NT2/D1 (cell line): ENCODE data around the gene RFX3.

Experiments used
- DNase-seq: peaks from one replicate; pipeline ENCODE4 v3.0.0-alpha.2; 2011; ENCODE audit warnings: low read depth, low spot score
- H3K27me3 ChIP-seq: 2 replicates; pipeline ENCODE4 v1.6.0; 2011; ENCODE audit warnings: mild to moderate bottlenecking; ENCODE audit not compliant: insufficient read length, insufficient read depth
- H3K36me3 ChIP-seq: 2 replicates; pipeline ENCODE4 v1.6.1; 2011; ENCODE audit warnings: mild to moderate bottlenecking, low read length, mixed read lengths; ENCODE audit not compliant: insufficient read depth, insufficient read length
- H3K4me1 ChIP-seq: 2 replicates; pipeline ENCODE4 v1.5.1; 2011; ENCODE audit not compliant: insufficient read depth, insufficient read length
- H3K4me3 ChIP-seq: 2 replicates; pipeline ENCODE4 v1.5.1; 2011; ENCODE audit warnings: low read depth; ENCODE audit not compliant: insufficient read length
- H3K9ac ChIP-seq: 2 replicates; pipeline ENCODE4 v1.6.0; 2011; ENCODE audit warnings: low read depth; ENCODE audit not compliant: insufficient read length
- H3K9me3 ChIP-seq: 2 replicates; pipeline ENCODE4 v1.5.1; 2011; ENCODE audit warnings: mild to moderate bottlenecking, low read length; ENCODE audit not compliant: insufficient read depth
- SUZ12 ChIP-seq: IDR thresholded peaks from 2 replicates; pipeline ENCODE4 v1.6.1; 2011; ENCODE audit not compliant: insufficient read length, insufficient read depth; ENCODE audit errors: extremely low read depth
- YY1 ChIP-seq: IDR thresholded peaks from 2 replicates; pipeline ENCODE4 v1.6.1; 2011; ENCODE audit not compliant: insufficient read length, insufficient read depth
- ZNF274 ChIP-seq: IDR thresholded peaks from 2 replicates; pipeline ENCODE4 v1.6.1; 2011; ENCODE audit warnings: mild to moderate bottlenecking, low read depth, low read length

The RFX3 gene

GRCh38 chr9:3521966-3522365, 3.8 kb downstream of the RFX3 start:
- Histone ChIP-seq H3K4me3 (no peak overlapping the region), H3K9me3 (no peaks in the 10 kb centered on the region), H3K9ac (no peak overlapping the region), H3K27me3 (no peaks in the 10 kb centered on the region), H3K36me3 (no peaks in the 10 kb centered on the region), H3K4me1 (no peaks in the 10 kb centered on the region)
- no peak for TF ChIP-seq ZNF274
- no peak for TF ChIP-seq SUZ12
- no peak for TF ChIP-seq YY1
- no peak for DNase-seq

- TF ChIP-seq ZNF274 (no peak), SUZ12 (no peak), YY1 (no peak)
- Histone ChIP-seq H3K27me3 (no peaks in the 10 kb centered on the region), H3K36me3 (no peaks in the 10 kb centered on the region), H3K4me3 (no peak overlapping the region), H3K9ac (no peak overlapping the region), H3K9me3 (no peaks in the 10 kb centered on the region), H3K4me1 (no peaks in the 10 kb centered on the region)
- no peak for DNase-seq
These were observed 5.2 kb downstream of the RFX3 start for GRCh38 chr9:3520564-3520963.

DNA sequence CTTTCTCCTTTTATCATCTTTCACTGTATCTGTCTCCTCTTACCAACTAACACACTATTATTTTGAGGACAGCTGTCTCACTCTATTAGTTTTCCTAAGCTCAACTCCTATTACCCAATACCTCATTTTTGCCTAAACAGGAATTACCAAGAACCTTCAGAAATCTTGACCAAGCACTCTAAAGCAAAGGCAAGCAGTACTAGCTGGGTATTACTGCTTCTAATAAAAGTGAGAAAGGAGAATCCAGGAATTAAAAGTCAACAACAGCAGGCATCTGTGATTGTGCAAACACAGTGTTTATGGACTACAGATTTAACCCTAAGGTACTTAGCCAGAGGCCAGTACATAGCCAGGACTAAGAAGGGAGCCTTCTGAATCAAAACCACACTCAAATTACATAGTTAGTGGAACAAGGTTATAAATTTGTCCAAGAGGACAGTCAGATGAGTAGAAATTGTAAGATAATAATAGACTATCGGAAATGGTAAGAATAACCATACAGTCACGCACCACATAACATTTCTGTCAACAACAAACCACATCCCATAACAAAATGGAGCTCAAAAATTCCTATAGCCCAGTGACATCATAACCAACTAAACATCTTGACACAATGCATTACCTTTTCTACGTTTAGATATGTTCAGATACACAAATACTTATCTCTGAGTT, 8.3 kb downstream of the RFX3 start:
- Histone ChIP-seq H3K4me1 (no peaks in the 10 kb centered on the region), H3K36me3 (no peaks in the 10 kb centered on the region), H3K27me3 (no peaks in the 10 kb centered on the region), H3K9me3 (no peaks in the 10 kb centered on the region), H3K9ac (no peak overlapping the region), H3K4me3 (no peak overlapping the region)
- DNase-seq: no peak
- TF ChIP-seq SUZ12: no peak
- TF ChIP-seq ZNF274: no peak
- no peak for TF ChIP-seq YY1

GRCh38 chr9:3516667-3517330, 9.0 kb downstream of the RFX3 start:
- DNase-seq: no peak

DNA sequence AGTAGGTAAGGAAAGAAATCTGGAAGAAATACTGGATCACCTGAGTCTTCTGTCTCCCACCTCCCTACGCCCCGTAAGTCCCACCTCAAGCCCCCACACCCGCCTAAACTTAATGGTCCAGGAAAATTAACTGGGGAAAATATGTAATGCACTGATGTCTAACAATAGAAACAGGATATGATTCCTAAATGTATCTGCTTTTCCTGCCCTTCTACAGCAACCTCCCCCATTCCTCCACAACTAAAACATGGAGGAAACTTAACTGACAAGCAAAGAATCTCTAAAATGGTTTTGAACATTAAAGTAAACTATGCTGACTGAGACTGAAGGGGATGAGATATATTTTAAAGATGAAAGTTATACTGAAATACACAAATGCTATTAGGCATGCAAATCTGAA, 10.4 kb downstream of the RFX3 start:
- Histone ChIP-seq H3K4me3 (no peak overlapping the region), H3K27me3 (no peaks in the 10 kb centered on the region), H3K9ac (no peak overlapping the region), H3K9me3 (no peaks in the 10 kb centered on the region), H3K4me1 (no peaks in the 10 kb centered on the region), H3K36me3 (no peaks in the 10 kb centered on the region)
- TF ChIP-seq YY1: no peak
- no peak for TF ChIP-seq ZNF274
- TF ChIP-seq SUZ12: no peak
- no peak for DNase-seq

More at GRCh38 chr9:3516667-3517330, 9.0 kb downstream of the RFX3 start:
- Histone ChIP-seq H3K27me3 (no peaks in the 10 kb centered on the region), H3K36me3 (no peaks in the 10 kb centered on the region), H3K4me3 (no peak overlapping the region), H3K9me3 (no peaks in the 10 kb centered on the region), H3K9ac (no peak overlapping the region), H3K4me1 (no peaks in the 10 kb centered on the region)
- TF ChIP-seq YY1: no peak

DNA sequence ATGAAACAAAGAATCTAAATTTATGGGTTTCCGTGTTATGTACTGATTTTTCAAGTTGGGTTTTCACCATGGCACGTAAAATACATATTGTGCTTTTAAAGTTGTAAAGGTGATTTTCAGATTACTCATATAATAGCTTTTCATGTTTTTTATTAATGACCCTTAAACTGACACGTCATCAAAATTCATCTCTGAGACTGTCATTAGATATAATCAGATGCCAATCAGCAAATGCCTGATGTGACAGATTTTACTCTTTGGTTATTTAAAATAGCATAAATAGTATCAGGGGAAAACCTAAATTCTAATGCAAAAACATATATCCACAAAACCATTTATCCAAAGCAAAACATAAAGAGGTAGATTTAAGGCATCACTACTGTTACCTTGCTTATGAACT, 11.0 kb downstream of the RFX3 start:
- H3K36me3 ChIP-seq: no peaks in the 10 kb centered on the region
- no peaks in the 10 kb centered on the region for H3K4me1 ChIP-seq
- H3K27me3 ChIP-seq: no peaks in the 10 kb centered on the region
- no peak overlapping the region for H3K4me3 ChIP-seq
- no peak for DNase-seq
- no peak overlapping the region for H3K9ac ChIP-seq
- TF ChIP-seq SUZ12 (no peak), YY1 (no peak), ZNF274 (no peak)
- H3K9me3 ChIP-seq: no peaks in the 10 kb centered on the region

GRCh38 chr9:3513265-3513818, 12.5 kb downstream of the RFX3 start:
- no peak overlapping the region for H3K4me3 ChIP-seq
- no peak for DNase-seq
- H3K27me3 ChIP-seq: no peaks in the 10 kb centered on the region
- H3K36me3 ChIP-seq: no peaks in the 10 kb centered on the region
- no peak overlapping the region for H3K9ac ChIP-seq
- H3K9me3 ChIP-seq: no peaks in the 10 kb centered on the region
- TF ChIP-seq SUZ12 (no peak), ZNF274 (no peak), YY1 (no peak)
- no peaks in the 10 kb centered on the region for H3K4me1 ChIP-seq
